ENCODE data around the gene ZEB2.

DNA sequence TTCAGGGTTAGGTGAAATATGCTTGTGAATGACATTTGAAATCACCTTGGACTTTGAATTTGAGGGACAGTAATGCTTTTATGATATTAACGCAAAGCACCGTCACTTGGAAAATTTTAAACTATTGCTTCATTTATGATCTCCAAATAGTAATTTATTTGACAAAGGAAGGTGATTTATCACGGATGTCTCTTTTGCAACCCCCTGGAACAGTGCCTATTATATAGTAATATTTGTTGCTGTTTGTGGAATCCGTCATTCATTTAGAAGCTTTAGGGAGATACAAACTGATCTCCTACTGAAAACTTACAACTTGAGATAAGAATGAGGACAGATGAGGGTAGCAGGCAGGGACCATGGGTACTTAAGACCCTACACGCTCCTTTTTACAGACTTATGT is 10.7 kb upstream of the ZEB2 start:
- no peak for TF ChIP-seq POLR2AphosphoS5 (IDR thresholded peaks at IDR 0.05; ENCODE audit: low read depth, low read length)
- TF ChIP-seq ATF2 (IDR thresholded peaks at IDR 0.05; ENCODE audit: low read length) = no peak
- TF ChIP-seq POLR2A (IDR thresholded peaks at IDR 0.05; ENCODE audit: control extremely low read depth in 1 of 2, low read depth in 2 of 2, low read length in 2 of 2) = no peak
- TF ChIP-seq CTCF (IDR thresholded peaks at IDR 0.05; ENCODE audit: control extremely low read depth in 1 of 3, insufficient read depth in 1 of 3, low read depth in 1 of 3, low read length in 3 of 3) = no peak
- no peak for TF ChIP-seq JUND (IDR thresholded peaks at IDR 0.05; ENCODE audit: low read length)
